ENCODE measurements around the gene USP22. TPM values are rescaled to one million over a fixed set of nuclear protein-coding genes. Genes with fewer than 3 reads are reported as not detected.

USP22 gene
- total and polyA plus RNA-seq, 2 of the 8 experiments (the other 6 are each of a cell fraction or from before 2014, with no cell fraction given), result 221 to 316 TPM

- TF ChIP-seq, protein P1, sequence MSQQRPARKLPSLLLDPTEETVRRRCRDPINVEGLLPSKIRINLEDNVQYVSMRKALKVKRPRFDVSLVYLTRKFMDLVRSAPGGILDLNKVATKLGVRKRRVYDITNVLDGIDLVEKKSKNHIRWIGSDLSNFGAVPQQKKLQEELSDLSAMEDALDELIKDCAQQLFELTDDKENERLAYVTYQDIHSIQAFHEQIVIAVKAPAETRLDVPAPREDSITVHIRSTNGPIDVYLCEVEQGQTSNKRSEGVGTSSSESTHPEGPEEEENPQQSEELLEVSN (IDR thresholded peaks at IDR 0.05), result no peak
- TF ChIP-seq USF2 (IDR thresholded peaks at IDR 0.05; ENCODE audit: low read length), result no peak
- no peak for TF ChIP-seq KDM5A (IDR thresholded peaks at IDR 0.05; ENCODE audit: low read length)
- no peak for TF ChIP-seq SP4 (IDR thresholded peaks at IDR 0.05; ENCODE audit: low read length)
- TF ChIP-seq FOSL1 (IDR thresholded peaks at IDR 0.05; ENCODE audit: insufficient read depth, low read depth, low read length), result no peak
- TF ChIP-seq NRF1 (IDR thresholded peaks at IDR 0.05; ENCODE audit: low read depth, low read length), result no peak
- TF ChIP-seq CEBPB (IDR thresholded peaks at IDR 0.05; ENCODE audit: low read depth, low read length), result no peak
- TF ChIP-seq NANOG (IDR thresholded peaks at IDR 0.05; ENCODE audit: insufficient read depth, low read depth, low read length, poor library complexity, severe bottlenecking), result no peak
- TF ChIP-seq TBP (IDR thresholded peaks at IDR 0.05; ENCODE audit: low read depth, low read length), result 0 out of 2 replicates have a peak, but pooled peaks have one; percentile 14
- TF ChIP-seq JUN (IDR thresholded peaks at IDR 0.05; ENCODE audit: low read depth, low read length), result no peak
- no peak for TF ChIP-seq SIX5 (IDR thresholded peaks at IDR 0.05; ENCODE audit: low read depth, low read length)
- no peak for TF ChIP-seq RBBP5 (IDR thresholded peaks at IDR 0.05; ENCODE audit: borderline replicate concordance, low read depth, low read length)
Measured at GRCh38 chr17:20992987-20993862, 49.6 kb downstream of the USP22 start (continued).

All from H1 (cell line).